CD4-positive, alpha-beta T cell treated with Interleukin-4 for 4 hours (primary cell): Measurements from ENCODE around the gene CATSPER3.
"Not testable (repeated sequence)": the region's sequence is repeated elsewhere in the genome, so short reads cannot be mapped to it uniquely, and the experiment has no call there.

ENCODE experiments used
- DNase-seq: peaks from one replicate; pipeline ENCODE4 v3.0.0-alpha.2; 2020

CATSPER3 gene

DNA sequence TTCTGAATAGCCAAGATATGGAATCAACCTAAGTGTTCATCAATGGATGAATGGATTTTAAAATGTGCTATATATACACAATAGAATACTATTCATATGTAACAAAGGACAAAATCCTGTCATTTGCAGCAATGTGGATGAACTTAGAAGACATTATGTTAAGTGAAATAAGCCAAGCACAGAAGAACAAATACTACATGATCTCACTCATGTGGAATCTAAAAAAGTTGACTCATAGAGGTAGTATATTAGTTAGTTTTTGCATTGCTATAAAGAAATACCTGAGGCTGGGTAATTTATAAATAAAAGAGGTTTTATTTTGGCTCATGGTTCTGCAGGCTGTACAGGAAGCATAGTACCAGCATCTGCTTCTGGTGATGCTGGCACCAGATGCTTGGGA, 8.1 kb downstream of the CATSPER3 start:
- no peak for DNase-seq

DNA sequence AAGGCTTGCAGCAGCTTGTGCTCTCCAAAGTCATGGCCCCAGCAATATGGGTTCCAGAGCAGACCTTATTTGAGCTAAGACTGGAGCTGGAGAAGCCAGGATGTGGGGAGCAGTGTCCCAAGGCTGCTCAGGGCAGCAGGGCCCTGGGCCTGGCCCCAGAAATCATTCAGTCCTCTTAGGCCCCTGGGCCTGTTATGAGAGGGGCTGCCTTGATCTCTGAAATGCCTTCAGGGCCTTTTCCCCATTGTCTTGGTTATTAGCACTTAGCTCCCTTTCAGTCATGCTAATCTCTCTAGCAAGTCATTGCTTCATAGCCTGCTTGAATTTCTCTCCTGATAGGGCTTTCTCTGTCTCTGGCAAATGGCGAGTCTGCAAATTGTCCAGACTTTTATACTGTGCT, 9.1 kb downstream of the CATSPER3 start:
- DNase-seq = no peak

DNA sequence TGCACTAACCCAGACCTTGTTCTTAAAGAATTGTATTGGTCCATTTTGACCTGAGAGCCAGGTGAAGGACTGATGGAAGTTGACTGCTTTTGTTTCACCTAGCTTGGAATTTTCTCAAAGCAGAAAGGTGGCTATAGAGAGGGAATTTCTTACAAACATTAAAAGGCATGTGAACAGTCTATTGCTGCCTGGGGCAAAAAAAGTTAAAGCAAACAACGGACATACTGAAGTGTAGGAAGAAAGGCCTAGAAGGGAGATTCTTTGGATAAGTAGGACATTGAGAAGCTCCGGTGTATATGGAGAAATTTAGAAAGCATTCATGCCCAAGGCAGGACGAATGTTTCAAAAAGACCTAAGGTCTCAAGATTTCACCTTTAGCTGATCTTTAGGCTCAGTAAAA, 11.7 kb downstream of the CATSPER3 start:
- no peak for DNase-seq

DNA sequence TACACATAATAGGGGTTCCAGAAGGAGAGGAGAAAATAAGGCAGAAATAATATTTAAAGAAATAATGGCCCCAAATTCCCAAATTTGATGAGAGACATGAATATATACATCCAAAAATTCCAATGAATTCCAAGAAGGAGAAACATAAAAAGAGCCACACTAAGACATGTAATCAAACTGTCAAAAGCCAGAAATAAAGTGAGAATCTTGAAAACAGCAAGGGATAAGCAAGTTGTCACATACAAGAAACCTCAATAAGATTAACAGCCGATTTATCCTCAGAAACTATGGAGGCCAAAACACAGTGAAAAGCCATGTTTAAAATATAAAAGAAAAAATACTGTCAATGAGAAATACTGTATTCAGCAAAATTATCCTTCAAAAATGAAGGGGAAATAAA, 14.5 kb downstream of the CATSPER3 start:
- no peak for DNase-seq

DNA sequence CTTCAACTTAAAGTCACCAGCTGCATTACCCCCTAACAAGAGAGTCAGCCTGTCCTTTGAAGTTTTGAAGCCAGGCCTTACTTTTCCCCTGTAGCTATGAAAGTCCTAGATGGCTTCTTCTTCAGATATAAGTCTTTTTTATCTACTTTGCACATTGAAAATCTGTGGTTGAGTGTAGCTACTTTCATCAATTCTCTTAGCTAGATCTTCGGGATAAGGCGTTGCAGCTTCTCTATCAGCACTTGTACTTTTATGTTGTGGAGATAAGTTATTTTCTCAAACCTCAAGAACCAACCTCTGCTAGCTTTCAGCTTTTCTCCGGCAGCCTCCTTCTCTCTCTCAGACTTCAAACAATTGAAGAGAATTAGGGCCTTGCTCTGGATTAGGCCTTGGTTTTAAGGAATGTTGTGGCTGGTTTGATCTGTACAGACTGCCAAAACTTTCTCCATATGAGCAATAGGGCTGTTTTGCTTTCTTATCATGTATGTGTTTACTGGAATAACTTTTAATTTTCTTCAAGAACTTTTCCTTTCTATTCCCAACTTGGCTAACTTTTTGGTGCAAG, 21.6 kb downstream of the CATSPER3 start:
- no peak for DNase-seq

DNA sequence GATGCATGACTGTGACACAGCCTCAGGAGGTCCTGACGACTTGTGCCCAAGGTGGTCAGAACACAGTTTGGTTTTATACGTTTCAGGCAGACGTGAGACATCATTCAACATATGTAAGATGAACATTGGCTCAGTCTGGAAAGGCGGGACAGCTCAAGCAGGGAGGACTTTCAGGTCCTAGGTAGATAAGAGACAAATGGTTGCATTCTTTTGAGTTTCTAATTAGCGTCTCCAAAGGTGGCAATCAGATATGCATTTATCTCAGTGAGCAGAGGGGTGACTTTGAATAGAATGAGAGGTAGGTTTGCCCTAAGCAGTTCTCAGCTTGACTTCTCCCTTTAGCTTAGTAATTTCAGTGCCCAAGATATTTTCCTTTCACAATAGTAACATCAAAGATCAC, 22.5 kb downstream of the CATSPER3 start:
- DNase-seq = not testable (repeated sequence)

DNA sequence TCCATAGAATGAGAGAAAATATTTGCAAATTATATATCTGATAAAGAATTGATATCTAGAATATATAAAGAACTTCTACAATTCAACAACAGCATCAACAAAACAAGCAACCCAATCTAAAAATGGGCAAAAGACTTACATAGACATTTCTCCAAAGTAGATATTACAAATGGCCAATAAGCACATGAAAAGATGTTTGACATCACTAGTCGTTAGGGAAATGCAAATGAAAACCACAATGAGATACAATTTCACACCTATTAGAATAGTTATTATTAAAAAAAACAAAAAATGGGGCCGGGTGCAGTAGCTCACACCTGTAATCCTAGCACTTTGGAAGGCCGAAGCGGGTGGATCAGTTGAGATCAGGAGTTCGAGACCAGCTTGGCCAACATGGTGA, 24.4 kb downstream of the CATSPER3 start:
- DNase-seq = no peak

DNA sequence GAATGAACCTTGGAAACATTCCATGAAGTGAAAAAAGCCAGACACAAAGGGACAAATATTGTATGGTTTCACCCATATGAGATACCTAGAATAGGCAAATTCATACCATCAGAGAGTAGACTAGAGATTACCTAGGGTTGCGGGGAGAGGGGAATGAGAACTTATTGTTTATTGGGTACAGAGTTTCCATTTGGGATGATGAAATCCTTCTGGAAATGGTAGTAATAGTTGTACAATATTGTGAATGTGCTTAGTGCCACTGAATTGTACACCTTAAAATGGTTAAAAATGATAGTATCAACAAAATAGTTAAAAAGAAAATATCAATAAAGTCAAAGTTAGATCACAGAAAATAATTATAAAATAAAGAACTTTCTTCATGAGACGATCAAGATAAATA, 25.5 kb downstream of the CATSPER3 start:
- no peak for DNase-seq

DNA sequence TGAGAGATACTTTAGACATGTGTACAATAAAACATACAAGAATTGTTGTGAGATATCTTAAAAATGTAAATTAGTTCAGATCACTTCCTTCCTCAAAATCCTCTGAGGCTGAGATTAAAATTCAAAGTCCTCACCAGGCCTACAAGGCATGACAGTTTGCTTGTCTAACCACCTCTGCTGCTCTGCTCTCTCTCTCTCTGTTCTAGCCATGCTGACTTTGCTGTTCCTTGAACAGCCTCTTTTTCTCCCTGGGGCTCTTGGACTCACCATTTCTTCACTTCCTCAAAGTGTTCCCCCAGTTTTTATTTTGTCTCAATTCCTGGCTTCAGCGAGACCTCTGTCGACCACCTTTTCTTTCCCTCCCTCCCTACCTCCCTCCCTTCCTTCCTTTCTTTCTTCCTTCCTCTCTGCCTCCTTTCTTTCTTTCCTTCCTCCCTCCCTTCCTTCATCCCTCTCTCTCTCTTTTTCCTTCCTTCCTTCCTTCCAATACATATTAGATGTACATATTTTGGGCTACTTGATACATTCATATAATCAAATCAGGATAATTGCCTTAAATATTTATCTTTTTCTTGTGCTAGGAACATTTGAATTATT, 27.0 kb downstream of the CATSPER3 start:
- DNase-seq = no peak

DNA sequence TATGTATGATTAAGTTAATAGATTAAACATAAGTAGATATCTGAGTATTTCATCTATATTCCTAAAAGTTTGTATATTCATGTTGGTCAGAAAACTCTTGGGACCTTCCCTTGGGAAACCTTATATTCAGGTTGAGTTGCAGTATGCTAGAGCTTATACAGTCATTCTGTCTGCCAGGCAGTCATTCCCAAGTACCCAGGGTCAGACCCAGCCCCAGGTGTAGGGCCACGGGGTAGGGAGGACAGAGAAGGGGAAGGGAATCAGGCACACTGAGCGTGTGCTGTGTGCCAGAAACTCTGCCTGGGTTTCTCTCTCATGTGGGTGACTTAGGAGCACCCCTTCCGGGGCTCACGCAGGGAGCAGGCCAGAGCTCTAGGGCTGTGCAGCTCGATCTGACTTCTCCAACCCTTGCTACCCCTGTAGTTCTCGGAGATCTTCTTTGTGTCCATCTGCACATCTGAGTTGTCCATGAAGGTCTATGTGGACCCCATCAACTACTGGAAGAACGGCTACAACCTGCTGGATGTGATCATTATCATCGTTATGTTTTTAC, 28.2 kb downstream of the CATSPER3 start:
- DNase-seq = no peak

DNA sequence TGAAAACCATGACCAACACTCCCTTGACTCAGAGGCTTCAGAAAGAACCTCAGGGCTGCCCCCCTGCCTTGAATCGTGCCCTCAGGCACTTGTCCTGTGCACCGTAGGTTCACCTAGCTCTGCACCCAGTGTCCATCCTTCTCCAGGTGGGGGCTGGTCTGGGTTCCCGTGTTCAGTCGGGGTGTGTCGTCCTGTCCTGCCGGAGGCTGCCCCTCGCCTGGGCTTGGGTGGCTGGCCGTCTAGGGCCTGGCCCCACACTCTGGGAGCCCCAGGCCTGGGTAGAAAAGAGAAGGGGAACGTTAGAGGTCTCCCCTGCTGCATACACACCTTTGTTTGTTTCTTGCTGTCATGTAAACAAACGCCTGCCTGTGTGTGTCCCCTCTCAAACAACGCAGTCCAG, 29.3 kb downstream of the CATSPER3 start:
- DNase-seq = no peak

DNA sequence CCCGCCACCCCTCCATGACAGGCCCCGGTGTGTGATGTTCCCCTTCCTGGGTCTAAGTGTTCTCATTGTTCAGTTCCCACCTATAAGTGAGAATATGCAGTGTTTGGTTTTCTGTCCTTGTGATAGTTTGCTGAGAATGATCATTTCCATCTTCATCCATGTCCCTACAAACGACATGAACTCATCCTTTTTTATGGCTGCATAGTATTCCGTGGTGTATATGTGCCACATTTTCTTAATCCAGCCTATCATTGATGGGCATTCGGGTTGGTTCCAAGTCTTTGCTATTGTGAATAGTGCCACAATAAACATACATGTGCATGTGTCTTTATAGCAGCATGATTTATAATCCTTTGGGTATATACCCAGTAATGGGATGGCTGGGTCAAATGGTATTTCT, 30.4 kb downstream of the CATSPER3 start:
- DNase-seq = not testable (repeated sequence)

DNA sequence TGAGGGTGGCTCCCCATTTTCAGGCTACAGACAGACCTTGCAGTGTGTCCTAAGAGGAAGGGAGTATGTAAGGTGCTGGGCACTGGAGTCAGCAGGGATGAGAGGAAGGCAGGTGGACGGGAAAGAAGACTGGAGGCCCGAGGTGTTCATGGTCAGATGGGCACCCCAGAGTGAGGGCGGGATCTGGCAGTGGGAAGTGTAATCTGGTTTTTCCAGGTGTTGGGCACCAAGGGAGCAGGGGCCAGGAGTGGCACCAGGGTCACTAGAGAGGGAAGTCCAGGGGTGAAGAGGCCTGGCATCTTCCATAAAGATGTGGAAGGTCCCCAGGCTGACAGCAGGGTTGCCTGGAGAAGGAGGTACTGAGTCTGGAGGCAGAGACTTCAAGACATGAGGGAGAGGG, 36.7 kb downstream of the CATSPER3 start:
- DNase-seq = no peak

DNA sequence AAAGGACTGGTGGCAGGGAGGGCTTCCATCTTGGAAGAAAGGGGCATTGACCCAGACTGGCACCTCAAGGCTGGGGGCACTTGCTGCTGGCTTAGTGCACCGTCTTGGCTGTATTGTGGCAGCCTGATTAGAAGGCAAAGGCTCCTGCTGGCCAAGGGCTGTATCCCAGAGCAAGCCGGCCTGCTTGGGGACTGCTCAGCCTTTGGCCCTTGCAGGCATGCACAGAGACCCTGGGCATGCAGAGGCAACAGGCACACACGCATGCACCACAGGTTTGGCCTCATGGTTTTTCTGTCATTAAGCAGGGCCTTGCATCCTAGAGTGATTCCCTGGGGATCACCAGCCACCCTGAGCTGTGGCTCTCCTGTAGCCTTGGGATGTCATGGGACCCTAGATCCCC, 37.4 kb downstream of the CATSPER3 start:
- no peak for DNase-seq

DNA sequence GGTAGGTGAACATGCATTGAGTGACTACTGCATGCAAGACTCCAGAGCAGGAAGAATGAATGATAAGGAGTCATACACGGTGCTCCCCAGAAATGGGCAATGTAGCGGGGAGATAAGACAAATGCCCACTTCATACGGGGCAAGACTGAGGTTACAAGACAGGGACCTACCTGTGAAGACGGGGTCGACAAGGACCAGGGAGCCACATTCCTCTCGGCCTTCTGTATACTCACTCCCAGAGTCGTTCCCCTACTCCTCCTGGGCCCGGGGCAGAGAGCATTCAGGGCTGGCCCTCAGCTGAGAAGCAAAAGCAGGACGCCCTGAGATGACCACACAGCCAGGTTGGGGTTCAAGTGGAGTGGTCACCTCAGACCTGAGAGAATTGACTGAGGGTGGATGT, 39.6 kb downstream of the CATSPER3 start:
- DNase-seq = no peak

DNA sequence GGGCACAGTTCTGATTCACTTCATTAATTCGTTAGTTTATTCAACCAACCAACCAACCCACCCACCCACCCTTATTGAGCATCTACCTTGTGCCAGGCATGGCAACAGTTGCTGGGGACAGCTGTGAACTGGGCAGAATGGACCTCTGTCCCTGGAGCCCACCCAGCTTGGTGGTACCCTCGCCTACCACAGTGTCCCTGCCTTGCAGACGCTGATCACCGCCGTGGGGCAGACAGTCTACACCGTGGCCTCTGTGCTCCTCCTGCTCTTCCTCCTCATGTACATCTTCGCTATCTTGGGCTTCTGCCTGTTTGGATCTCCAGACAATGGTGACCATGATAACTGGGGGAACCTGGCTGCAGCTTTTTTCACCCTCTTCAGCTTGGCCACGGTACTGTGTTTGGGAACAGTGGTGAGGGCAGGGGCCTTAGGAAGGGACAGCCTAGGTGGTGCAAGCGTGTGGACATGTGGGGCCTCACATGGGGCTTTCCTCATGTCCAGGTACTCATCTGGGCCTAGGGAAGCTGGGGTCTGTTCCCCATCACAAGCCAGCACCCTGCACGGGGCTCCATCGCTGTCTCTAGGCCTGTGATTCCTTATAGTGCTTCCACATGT, 40.1 kb downstream of the CATSPER3 start:
- DNase-seq = no peak

DNA sequence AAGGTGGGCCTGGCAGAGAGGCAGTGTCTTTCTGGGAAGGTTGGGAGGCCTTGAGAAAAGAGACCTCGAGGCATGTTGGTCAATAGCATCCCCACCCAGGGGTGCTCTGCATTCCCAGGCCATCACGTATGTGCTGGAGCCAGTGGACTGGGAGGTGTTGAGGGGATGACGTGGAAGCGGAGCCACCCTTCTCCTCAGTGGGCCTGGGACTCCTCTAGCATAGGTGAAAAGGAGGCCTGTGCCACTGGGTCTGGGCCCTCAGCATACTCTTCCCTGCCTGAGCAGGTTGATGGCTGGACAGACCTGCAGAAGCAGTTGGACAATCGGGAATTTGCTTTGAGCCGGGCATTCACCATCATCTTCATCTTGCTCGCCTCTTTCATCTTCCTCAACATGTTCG, 40.8 kb downstream of the CATSPER3 start:
- no peak for DNase-seq

DNA sequence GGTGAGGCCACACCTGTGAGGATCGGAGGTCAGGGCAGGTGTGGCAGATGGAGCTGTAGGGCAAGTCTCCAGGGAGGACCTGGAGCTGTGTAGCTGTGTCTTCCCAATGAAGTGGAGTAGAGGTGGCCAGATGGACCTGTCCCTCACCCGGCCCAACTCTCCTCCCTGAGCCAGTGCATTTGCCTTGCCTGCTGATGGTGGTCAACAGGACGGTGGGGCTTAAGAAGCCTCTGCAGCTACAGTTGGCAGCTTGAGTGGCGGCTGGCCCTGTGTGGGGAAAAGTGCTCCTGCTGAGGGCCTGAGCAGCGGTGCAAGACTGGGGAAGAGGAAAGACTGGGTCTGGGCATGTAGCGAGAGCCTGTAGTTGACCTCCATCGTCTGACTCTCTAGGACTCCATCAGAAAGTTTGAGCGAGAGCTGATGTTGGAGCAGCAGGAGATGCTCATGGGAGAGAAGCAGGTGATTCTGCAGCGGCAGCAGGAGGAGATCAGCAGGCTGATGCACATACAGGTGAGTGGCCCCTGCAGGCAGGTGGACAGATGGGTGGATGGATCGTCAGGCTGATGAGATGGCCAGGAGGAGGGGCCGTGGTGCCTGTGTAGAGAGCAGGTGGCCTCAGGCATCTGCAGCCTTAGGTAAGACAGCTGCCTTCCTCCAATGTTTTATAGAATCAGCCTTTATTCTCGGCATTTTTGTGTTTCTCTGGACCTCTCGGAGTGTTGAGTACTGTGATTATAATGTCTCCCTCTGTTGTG, 41.5 kb downstream of the CATSPER3 start:
- no peak for DNase-seq

DNA sequence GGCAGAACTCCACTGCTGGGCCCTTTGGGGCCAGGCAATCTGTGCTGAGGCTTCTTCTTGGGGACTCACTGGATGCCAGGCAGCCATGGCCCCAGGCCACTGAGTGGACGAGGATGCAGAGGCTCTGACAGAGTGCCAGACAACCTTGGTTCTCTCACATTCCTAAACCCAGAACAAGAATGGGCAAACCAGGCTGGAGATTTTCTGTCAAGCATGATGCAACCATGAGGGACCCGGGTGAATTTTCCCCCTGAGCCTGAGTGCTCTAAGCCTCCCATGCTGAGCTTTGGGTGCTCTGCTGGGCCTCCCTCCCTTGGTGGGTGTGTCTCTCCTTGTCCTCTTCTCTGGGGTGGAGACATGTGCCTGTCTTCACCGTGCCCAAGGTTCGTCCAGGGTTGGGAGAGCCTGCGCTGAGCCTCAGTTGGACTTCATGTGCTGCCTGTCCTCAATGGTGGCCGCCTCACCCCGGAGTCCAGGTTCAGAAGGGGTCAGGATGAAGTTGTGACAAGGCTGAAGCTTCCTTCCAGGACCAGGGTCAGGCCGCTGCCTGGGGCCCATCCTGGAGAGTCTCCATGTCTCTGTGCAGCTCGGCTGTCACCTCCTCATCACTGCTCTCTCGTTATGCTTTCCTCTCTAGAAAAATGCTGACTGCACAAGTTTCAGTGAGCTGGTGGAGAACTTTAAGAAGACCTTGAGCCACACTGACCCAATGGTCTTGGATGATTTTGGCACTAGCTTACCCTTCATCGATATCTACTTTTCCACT, 42.2 kb downstream of the CATSPER3 start:
- DNase-seq = no peak

DNA sequence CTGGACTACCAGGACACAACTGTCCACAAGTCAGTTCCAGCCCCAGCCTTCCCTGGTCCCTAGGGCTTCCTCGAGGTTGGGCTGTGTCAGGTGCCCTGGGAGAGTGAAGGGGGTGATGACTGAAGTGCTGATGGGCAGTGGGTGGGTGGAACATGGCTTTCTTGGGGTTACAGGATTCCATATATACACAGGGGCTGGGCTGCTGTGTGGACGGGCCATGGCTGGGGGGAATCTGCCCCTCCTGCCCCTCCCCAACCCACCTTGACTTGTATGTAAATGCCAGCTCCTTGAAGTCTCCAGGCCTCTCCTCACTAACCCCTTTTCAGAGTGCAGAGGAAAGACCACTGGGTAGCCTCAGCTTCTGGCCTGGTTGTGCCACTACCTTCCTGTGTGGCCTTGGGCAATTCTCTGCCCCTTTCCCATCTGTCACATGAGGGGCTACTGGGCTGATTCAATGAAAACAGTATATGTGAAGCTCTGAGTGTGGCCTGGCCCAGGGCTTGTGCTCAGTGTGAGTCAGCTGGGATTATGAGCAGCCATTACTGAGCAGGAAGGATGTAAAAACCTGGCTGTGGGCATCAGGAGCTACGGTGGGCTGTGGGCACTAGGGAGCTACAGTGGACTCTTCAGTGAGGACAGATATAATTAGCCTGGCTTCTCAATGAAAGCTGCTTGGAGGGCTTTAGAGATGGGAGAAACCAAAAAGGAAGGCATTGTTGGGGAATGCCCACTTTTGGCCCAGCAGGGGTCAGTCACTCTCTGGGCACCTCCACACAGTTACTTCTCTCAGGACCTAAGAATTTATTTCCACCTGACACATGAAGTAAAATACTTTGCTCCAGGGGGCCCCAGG, 43.0 kb downstream of the CATSPER3 start:
- no peak for DNase-seq

DNA sequence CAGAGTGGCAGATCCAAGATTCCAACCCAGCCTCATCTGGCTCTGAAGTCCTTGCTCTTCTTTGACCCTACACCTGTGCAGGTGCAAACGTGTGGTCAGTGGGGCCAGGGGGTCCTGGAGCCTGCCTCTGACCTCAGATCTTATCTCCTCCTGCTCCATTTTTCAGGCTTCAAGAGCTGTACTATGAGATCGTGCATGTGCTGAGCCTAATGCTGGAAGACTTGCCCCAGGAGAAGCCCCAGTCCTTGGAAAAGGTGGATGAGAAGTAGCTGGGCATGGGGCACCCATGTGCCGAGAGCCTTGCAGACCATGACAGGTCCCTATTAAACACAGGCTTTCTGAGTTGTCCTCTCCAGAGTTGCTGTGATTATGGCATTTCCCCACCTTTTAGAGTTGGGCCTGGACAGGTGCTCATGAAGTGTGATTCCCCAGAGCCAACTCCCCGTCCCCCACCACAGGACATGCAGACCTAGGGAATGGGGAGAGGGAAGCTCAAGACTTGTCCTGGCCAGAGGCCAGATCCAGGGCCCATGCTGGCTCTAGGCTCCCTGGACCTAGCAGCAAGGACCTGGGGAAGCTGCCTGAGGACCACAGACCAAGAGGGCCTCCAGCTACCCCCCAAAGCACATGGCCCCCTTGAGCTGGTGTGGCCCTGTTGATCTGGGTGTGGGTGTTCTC, 43.8 kb downstream of the CATSPER3 start:
- no peak for DNase-seq
